GM19452 (cell line): ENCODE data around the gene PODXL.
A peak's percentile ranks its signal among the peaks of the same experiment; 100 is the strongest.
"Not testable (repeated sequence)": the region's sequence is repeated elsewhere in the genome, so short reads cannot be mapped to it uniquely, and the experiment has no call there.

Experiments used
- ATAC-seq: cut with Tn5 transposase; IDR thresholded peaks from one replicate; pipeline ENCODE4 v1.9.1; 2021; ENCODE audit not compliant: unreplicated experiment

The PODXL gene

DNA sequence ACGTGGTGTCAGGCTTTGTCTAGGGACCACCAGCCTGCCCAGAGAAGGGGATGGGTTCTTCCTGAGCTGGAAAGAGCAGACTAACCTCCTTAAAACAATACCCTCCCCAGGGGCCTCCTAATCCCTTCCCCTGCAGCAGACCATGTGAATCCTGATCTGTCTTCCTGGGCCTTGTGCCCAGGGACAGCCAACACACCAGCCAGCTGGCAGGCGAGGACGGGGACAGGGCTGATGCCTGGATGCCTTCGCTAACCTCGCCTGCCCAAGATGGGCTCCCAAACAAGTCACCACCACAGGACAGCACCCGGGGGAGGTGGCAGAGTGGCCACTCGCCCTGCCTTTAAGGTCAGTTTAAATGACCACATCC is 17.6 kb downstream of the PODXL start:
- no peak for ATAC-seq

DNA sequence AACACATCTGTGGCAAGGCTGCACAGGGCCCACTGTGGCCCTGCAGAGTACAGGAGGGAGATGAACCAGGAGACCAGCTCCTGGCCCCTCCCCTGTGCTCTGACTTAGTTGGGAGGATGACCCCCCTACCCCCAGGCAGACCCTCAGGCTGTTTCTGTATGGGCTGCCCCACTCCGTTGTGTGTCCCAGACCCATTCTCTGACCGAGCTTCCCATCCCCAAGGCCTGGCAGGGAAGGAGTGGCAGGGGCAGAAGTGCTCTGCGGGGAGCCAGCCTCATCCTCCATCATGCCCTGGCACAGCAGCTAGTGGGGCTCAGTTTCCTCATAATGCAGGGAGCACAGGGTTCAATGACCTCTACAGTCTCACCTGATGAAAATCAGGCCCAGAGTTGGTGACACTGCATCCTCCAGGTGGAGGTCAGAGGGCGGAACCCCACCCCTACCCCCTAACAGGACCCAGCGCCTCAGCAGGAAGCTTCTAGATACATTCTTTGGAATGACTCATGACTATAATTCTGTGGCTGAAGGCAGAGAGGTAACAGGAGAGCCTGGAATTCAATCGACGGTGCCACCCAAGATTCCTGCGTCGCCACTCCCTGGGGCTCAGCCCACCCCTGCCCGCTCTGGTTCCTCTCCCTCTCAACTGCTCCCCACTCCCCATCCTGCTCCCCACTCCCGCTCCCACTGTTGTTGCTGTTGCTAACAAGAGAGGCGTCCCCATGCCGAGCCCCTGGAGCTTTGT is 18.2 kb downstream of the PODXL start:
- no peak for ATAC-seq

DNA sequence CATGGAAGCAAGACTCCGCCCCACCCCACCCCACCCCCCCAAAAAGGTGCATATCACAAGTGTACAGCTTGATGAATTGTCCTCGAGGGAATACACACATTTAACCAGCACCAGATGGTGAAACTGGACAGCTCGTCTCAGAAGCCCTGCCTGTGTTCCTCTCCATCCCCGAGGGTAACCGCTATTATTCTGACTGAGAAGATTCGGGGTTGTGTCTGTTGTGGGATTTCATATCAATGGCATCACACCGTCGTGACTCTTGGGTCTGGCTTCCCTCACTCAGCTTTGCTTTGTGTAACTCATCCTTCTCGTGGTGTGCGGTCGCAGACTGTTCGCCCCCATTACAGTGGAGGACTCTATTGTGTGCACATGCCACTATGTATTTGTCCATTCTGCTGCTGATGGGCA is 18.9 kb downstream of the PODXL start:
- ATAC-seq, result no peak

DNA sequence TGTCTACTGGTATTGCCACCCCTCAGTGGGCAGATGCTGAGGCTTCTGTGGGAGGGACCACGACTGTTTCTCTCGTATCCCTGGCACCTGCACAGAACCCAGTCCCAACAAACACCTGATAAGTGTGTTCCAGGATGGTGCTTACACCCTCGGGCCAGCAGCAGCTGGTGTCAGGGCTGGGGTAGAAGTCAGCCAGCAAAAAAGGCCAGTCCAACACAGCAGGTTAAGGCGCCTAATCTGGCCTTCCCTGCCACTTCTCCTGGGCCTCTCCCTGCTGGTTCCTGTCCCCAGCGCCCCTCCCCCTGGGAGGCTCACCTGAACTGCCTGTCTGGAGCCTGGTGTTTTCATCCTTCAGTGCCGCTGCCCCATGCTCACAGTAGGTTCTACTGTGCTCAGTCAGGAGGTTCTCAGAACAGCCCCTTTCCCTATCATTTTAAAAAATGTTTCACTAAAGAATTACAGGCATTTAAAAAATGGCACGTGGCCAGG is 20.0 kb downstream of the PODXL start:
- no peak for ATAC-seq

DNA sequence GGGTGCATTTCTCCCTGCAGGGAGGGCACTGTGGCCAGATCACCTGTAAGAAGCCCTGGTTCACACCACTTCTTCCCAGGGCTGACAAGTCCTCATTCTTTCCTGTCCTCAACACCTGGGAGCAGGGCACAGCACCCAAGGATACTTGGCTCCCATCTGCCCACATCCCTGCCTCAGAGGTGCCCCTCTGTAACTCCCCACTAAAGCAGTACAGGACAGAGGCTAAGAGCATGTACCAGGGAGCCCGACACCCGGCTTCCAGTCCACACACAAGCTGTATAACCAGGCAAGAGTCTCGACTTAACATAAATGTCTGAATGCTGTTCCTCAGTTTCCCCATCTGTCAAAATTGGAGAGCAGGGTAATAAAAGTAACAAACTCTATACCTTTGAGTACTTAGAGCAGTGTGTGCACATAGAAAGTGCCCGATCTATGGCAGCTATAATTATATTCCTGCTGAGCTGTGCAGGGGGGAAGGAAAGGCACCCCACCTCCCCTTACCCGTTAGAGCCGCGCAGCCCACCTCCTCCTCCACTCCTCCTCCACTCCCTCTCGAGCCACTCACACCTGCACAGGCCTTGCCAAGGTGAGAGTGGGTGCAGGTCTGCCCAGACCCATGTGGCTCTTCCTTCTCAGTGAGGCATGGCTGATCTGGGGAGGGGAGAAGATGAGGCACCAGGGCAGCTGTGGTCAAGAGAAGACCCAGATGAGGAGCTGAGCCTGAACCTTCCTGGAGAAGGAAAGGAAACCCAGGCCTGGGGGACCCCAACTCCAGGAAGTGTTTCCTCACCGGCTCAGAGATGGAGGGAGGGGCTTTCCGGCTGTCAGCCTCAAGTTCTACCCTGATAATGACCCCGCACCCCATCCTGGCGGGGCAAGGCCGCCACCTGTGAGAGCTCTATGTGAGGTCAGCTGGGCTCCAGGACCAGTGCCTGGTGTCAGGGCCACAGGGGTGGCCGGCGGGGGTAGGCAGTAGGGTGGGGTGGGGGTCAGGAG is 22.6 kb downstream of the PODXL start:
- ATAC-seq, result no peak

- no peak for ATAC-seq
These were observed 23.3 kb downstream of the PODXL start for GRCh38 chr7:131533151-131533559.

- ATAC-seq, result no peak
These were observed 23.8 kb downstream of the PODXL start for GRCh38 chr7:131532570-131533091.

DNA sequence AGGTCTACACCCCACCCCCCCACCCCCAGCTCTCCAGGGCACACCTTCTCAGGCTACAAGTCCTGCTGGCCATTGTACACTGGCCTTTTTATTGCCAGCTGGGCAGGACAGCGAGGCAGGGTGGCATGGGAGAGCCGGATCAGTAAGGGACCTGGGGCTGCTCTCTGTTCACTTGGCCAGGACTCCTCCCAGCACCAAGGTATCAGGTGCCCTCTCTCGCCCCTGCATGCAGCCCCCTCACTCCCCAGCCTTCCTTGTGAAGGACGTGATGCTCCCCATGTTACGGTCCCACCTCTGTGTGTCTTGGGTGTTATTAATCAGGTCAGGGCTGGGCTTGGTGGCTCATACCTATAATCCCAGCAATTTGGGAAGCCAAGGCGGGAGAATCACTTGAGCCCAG is 26.3 kb downstream of the PODXL start:
- no peak for ATAC-seq

DNA sequence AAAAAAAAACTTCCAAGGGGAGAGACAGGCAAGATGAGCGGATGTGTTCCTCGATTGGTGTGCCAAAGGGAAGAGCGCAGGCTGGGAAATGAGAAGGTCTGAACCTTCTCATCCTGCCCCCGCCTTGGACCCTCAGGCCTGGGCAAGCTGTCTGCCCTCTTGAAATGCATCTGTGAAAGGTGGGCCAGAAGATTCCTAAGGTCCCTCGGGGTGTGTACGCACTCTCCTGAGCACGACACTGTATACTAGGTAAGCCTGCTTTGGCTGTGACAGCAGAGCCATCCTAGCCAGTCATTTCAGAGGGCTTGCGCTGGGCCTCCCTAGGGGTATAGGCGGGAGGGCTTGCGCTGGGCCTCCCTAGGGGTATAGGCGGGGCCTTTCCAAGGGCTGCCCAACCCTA is 26.8 kb downstream of the PODXL start:
- ATAC-seq, result no peak

DNA sequence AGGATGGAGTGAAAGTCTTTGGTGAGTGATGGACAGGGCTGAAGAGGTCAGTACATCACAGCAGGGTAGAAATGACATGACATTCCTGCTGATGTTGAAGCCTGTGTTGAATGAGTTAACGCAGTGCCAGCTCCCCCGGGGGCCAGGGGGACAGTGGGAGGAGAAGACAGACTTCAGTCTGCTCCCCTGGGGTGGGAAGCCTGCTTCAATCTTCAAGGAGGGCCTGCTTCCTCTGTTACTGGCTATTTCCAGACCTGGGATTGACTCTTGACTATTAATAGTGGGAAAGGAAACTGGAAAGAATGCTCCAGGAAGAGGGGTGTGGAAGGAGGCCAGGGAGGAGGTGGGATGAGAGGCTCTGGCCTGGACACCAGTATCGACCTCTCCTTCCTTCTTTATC is 27.2 kb downstream of the PODXL start:
- ATAC-seq, result no peak

- ATAC-seq, result peak; percentile 64
These were observed 29.0 kb downstream of the PODXL start for GRCh38 chr7:131527456-131527855.

- ATAC-seq, result no peak
These were observed 30.6 kb downstream of the PODXL start for GRCh38 chr7:131525820-131526219.

DNA sequence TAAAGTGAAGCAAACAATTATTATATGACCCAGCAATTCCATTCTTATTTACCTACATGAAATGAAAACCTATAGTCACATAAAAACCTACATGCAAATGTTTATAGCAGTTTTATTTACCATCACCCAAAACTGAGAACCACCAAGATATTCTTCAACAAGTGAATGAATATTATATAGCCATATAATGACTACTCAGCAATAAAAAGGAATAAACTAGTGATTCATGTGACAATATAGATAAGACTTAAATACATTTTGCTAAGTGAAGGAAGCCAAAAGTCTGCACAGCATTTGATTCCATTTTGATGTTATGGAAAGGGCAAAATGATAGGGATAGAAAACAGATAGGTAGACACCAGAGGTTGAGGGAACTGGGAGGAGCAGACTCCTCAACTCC is 31.7 kb downstream of the PODXL start:
- no peak for ATAC-seq

DNA sequence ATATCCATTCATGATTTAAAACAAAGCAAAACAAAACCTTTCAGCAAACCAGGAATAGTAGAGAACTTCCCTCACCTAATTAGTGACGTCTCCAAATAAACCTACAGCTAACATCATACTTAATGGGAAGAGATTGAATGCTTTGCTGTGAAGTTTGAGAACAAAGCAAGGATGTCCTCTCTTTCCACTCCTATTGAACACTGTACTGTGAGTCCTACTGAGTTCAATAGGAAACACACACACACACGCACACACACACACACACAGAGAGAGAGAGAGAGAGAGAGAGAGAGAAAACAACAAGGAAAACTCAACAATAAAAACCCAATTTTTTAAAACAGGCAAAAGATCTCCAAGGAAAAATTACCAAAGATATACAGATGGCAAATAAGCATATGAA is 32.3 kb downstream of the PODXL start:
- no peak for ATAC-seq

- ATAC-seq, result no peak
These were observed 34.0 kb downstream of the PODXL start for GRCh38 chr7:131522325-131522930.

DNA sequence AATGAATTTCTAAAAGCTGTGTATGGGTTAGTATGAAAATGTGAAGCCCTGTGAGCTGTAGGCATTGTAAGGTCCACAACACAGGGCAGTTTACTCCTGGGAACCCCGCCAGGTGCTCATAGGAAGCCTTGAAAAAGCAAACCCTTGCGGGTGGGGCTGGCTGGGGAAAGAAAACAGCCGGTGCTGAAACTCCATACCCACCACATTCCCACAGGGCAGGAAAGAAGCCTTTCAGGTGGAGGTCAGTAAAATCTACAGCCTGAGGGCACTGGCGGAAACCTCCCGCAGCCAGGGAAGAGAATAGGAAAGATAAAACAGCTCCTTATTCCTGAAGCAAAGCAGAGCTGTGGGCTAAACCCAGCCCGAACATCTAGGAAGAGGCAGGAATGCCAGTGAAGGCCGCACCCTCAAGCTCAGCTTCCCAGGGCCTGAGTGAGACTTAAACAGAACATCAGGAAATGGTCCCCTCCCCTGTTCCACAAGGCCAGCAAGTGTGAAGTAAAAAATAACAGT is 34.7 kb downstream of the PODXL start:
- ATAC-seq, result no peak

- ATAC-seq, result no peak
These were observed 37.8 kb downstream of the PODXL start for GRCh38 chr7:131518626-131519025.

DNA sequence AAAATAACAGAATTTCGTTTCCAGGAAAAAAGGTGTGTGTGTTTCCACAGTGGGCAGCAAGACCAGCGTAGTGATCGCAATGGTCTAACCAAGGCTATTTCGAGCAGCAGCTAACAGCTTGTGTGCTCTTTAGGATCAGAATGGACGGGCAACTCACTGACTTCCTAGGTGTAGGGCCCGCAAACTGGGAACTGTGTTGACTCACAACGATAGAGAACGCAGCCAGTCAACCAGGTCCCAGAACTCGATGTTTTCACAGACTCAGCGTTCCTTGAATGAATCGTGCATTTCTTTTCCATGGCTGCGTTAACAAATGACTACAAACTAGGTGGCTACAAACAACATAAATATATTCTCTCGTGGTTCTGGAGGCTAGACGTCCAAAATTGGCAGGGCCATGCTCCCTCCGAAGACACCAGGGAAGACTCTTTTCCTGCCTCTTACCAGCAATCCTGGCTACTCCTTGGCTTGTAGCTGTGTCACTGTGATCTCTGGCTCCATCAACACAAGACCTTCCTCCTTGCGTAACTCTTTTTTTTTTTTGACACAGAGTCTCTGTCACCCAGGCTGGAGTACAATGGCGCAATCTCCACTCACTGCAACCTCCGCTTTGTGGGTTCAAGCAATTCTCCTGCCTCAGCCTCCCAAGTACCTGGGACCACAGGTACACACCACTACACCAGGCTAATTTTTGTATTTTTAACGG is 39.1 kb downstream of the PODXL start:
- ATAC-seq, result no peak

DNA sequence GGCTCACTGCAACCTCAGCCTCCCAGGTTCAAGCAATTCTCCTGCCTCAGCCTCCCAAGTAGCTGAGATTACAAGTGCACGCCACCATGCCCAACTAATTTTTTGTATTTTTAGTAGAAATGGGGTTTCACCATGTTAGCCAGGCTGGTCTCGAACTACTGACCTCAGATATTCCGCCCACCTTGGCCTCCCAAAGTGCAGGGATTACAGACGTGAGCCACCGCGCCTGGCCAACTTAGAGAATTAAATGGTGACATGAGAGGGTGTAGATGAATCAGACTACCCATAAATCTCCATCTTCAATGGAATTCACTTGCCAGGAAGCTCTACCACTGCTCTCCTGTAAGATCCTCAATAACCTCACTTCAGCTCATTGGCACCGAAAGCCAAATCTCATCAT is 41.0 kb downstream of the PODXL start:
- not testable (repeated sequence) for ATAC-seq

DNA sequence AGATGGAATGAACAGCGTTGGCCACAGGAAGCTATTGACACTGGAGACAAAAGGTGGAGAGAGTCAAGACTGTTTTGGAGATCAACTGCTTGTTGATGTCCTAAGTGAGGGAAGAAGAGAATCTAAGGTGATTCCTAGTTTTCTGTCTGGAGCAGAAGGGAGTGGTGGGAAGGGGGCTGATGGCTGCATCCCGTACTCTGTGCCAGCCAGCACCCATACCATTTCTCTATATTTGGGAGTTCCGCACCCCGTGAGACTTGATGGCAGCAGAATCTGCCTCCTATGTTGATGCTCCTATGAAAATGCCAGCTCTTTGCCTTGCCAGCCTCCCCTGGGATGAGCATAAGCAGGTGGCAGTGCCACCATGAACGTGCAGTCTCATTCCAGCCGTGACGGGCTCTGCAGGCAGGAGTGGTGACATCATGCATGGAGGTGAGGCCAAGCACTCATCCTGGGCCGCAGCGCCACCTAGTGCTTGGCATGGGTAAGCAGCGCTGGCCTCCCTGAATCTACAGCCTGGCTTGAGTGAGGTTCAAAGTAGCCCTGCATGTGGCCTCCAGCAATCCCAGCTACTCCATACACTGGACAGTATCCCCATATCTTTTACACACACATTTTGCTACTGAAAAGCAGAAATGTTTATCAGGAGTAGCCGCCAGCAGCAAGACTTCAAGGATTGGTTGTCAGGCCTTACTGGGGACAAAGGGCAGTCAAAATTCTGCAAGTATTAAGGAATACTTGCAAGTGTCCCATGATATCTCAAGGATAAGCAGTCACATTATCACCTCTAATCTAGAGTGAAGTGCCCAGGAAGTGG is 43.0 kb downstream of the PODXL start:
- peak; percentile 97 for ATAC-seq
